OCI-LY1 (cell line): ENCODE data around the gene MMRN1.

ENCODE experiments used
- H2AFZ ChIP-seq: fragments of 200-600 bp; sonication (generic), shearing (Covaris generic); 2 replicates; pipeline ENCODE4 v1.6.0; 2014; ENCODE audit warnings: antibody characterized with exemption, mild to moderate bottlenecking, low read length
- H3F3A ChIP-seq: fragments of 200-600 bp; sonication (generic), shearing (Covaris generic); 2 replicates; pipeline ENCODE4 v1.6.0; 2014; ENCODE audit warnings: mild to moderate bottlenecking, antibody characterized with exemption, low read length, moderate library complexity; ENCODE audit not compliant: insufficient read depth
- H3K27ac ChIP-seq: fragments of 200-600 bp; sonication (generic); 2 replicates; pipeline ENCODE4 v1.5.1; 2014; ENCODE audit warnings: low read length, mixed run types, mild to moderate bottlenecking, low read depth; ENCODE audit not compliant: poor library complexity, severe bottlenecking
- H3K27me3 ChIP-seq: fragments of 200-600 bp; sonication (generic); 2 replicates; pipeline ENCODE4 v1.6.0; 2014; ENCODE audit warnings: antibody characterized with exemption, mild to moderate bottlenecking, low read length, moderate library complexity; ENCODE audit not compliant: insufficient read depth
- H3K36me3 ChIP-seq: fragments of 200-600 bp; sonication (generic); 2 replicates; pipeline ENCODE4 v1.6.1; 2014; ENCODE audit warnings: mild to moderate bottlenecking, antibody characterized with exemption, low read length, moderate library complexity, mixed read lengths; ENCODE audit not compliant: insufficient read depth
- H3K4me1 ChIP-seq: fragments of 200-600 bp; sonication (generic); 2 replicates; pipeline ENCODE4 v1.5.1; 2014; ENCODE audit warnings: mild to moderate bottlenecking, low read length, moderate library complexity; ENCODE audit not compliant: insufficient read depth, severe bottlenecking
- H3K4me2 ChIP-seq: fragments of 200-600 bp; sonication (generic), shearing (Covaris generic); 2 replicates; pipeline ENCODE4 v1.6.1; 2014; ENCODE audit warnings: low read length
- H3K4me3 ChIP-seq: fragments of 200-600 bp; sonication (generic); 2 replicates; pipeline ENCODE4 v1.5.1; 2014; ENCODE audit warnings: low read length, low read depth, mild to moderate bottlenecking, mixed read lengths; ENCODE audit not compliant: poor library complexity, severe bottlenecking
- H3K79me2 ChIP-seq: fragments of 200-600 bp; shearing (Covaris generic); 2 replicates; pipeline ENCODE4 v1.6.1; 2016; ENCODE audit warnings: mixed run types, low read length, mixed read lengths; ENCODE audit not compliant: insufficient read depth
- H3K9ac ChIP-seq: fragments of 200-600 bp; sonication (generic), shearing (Covaris generic); 2 replicates; pipeline ENCODE4 v1.6.1; 2014; ENCODE audit warnings: mild to moderate bottlenecking, low read length, mixed read lengths
- H3K9me2 ChIP-seq: fragments of 200-600 bp; sonication (generic), shearing (Covaris generic); 2 replicates; pipeline ENCODE4 v1.6.1; 2014; ENCODE audit warnings: low read depth, mild to moderate bottlenecking, low read length, mixed read lengths
- H3K9me3 ChIP-seq: fragments of 200-600 bp; shearing (Covaris generic); 2 replicates; pipeline ENCODE4 v1.6.1; 2014; ENCODE audit warnings: low read length, mixed read lengths
- H4K20me1 ChIP-seq: fragments of 200-600 bp; sonication (generic), shearing (Covaris generic); 2 replicates; pipeline ENCODE4 v1.6.0; 2016; ENCODE audit warnings: mild to moderate bottlenecking, low read length; ENCODE audit not compliant: insufficient read depth
- CTCF ChIP-seq: fragments of 200-600 bp; sonication (generic), shearing (Covaris generic); IDR thresholded peaks from 2 replicates; pipeline ENCODE4 v1.5.1; 2017; ENCODE audit warnings: mild to moderate bottlenecking, antibody characterized with exemption, low read length, moderate library complexity, mixed read lengths
- EZH2 ChIP-seq: fragments of 200-600 bp; sonication (generic), shearing (Covaris generic); IDR thresholded peaks from 2 replicates; pipeline ENCODE4 v1.8.0; 2017; ENCODE audit warnings: borderline replicate concordance, mixed run types, mild to moderate bottlenecking, antibody characterized with exemption, low read length, moderate library complexity, mixed read lengths

The MMRN1 gene

GRCh38 chr4:89922848-89923416 is 28.3 kb downstream of the MMRN1 start:
- Histone ChIP-seq H3K4me2 (no peak overlapping the region), H3K9ac (no peak overlapping the region), H3K9me3 (no peaks in the 10 kb centered on the region), H3K9me2 (no peaks in the 10 kb centered on the region), H3K27ac (no peak overlapping the region), H3K27me3 (no peaks in the 10 kb centered on the region), H4K20me1 (no peaks in the 10 kb centered on the region), H3K4me1 (no peaks in the 10 kb centered on the region), H3K36me3 (no peaks in the 10 kb centered on the region), H3K4me3 (no peak overlapping the region), H3K79me2 (no peaks in the 10 kb centered on the region), H2AFZ (no peak overlapping the region), H3F3A (no peaks in the 10 kb centered on the region)
- TF ChIP-seq CTCF (no peak), EZH2 (no peak)

GRCh38 chr4:89928838-89929237 is 34.2 kb downstream of the MMRN1 start:
- Histone ChIP-seq H2AFZ (no peak overlapping the region), H3K27me3 (no peaks in the 10 kb centered on the region), H3K27ac (no peak overlapping the region), H3K4me3 (no peak overlapping the region), H3K9ac (no peak overlapping the region), H3K4me1 (peaks cover 4% of the 10 kb centered on the region), H3K4me2 (no peak overlapping the region), H3K36me3 (no peaks in the 10 kb centered on the region), H3K9me2 (no peaks in the 10 kb centered on the region), H3K79me2 (no peaks in the 10 kb centered on the region), H3K9me3 (no peaks in the 10 kb centered on the region), H3F3A (no peaks in the 10 kb centered on the region), H4K20me1 (no peaks in the 10 kb centered on the region)
- TF ChIP-seq EZH2: no peak
- no peak for TF ChIP-seq CTCF

- H2AFZ ChIP-seq: no peak overlapping the region
- no peak overlapping the region for H3K9ac ChIP-seq
- H3K27me3 ChIP-seq: no peaks in the 10 kb centered on the region
- H3K9me3 ChIP-seq: no peaks in the 10 kb centered on the region
- H3K4me2 ChIP-seq: peak overlapping the region; percentile 29; the same call in 1 of the 2 replicates
- H4K20me1 ChIP-seq: no peaks in the 10 kb centered on the region
- no peak overlapping the region for H3K27ac ChIP-seq
- no peak overlapping the region for H3K4me3 ChIP-seq
- TF ChIP-seq CTCF: no peak
- no peak for TF ChIP-seq EZH2
- H3K4me1 ChIP-seq: peaks cover 4% of the 10 kb centered on the region
- no peaks in the 10 kb centered on the region for H3F3A ChIP-seq
- no peaks in the 10 kb centered on the region for H3K9me2 ChIP-seq
- no peaks in the 10 kb centered on the region for H3K36me3 ChIP-seq
- no peaks in the 10 kb centered on the region for H3K79me2 ChIP-seq
These were observed 34.9 kb downstream of the MMRN1 start for GRCh38 chr4:89929425-89930159.
